Measurements from ENCODE around the gene CACNA1H.

Gene CACNA1H

DNA sequence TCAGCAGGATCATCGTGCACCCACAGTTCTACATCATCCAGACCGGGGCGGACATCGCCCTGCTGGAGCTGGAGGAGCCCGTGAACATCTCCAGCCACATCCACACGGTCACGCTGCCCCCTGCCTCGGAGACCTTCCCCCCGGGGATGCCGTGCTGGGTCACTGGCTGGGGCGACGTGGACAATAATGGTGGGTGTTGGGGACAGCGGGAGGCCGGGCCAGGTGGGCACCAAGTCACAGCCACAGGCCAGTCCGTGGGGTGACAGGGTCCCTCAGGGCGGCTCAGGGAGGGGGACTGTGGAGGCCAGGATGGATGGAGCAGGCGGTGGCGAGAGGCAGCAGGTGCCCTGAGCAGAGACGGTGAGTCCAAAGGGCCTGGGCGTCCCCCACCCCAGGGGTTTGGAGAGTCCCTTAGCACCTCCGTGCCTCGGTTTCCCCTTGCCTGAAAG lies 104.0 kb downstream of the CACNA1H start:
- DNase-seq (ENCODE audit: low read depth), result no peak
- H3K4me3 ChIP-seq (ENCODE audit: low read length), result no peak overlapping the region
- TF ChIP-seq, protein P1, sequence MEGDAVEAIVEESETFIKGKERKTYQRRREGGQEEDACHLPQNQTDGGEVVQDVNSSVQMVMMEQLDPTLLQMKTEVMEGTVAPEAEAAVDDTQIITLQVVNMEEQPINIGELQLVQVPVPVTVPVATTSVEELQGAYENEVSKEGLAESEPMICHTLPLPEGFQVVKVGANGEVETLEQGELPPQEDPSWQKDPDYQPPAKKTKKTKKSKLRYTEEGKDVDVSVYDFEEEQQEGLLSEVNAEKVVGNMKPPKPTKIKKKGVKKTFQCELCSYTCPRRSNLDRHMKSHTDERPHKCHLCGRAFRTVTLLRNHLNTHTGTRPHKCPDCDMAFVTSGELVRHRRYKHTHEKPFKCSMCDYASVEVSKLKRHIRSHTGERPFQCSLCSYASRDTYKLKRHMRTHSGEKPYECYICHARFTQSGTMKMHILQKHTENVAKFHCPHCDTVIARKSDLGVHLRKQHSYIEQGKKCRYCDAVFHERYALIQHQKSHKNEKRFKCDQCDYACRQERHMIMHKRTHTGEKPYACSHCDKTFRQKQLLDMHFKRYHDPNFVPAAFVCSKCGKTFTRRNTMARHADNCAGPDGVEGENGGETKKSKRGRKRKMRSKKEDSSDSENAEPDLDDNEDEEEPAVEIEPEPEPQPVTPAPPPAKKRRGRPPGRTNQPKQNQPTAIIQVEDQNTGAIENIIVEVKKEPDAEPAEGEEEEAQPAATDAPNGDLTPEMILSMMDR (conservative IDR thresholded peaks at IDR 0.05; ENCODE audit: low read length), result no peak

GRCh38 chr16:1257561-1258224 lies 104.8 kb downstream of the CACNA1H start:
- TF ChIP-seq, protein P1 (conservative IDR thresholded peaks at IDR 0.05; ENCODE audit: low read length), result no peak
- no peak overlapping the region for H3K4me3 ChIP-seq (ENCODE audit: low read length)
- no peak for DNase-seq (ENCODE audit: low read depth)

DNA sequence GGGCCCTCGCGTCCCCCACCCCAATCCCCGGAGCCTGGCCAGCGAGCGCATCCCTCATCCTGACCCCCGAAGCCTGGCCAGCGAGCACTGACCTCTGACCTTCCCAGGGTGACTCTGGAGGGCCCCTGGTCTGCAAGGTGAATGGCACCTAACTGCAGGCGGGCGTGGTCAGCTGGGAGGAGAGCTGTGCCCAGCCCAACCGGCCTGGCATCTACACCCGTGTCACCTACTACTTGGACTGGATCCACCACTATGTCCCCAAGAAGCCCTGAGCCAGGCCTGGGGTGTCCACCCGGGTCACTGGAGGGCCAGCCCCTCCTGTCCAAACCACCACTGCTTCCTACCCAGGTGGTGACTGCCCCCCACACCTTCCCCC lies 105.3 kb downstream of the CACNA1H start:
- H3K4me3 ChIP-seq (ENCODE audit: low read length), result no peak overlapping the region
- DNase-seq (ENCODE audit: low read depth), result no peak
- TF ChIP-seq, protein P1 (conservative IDR thresholded peaks at IDR 0.05; ENCODE audit: low read length), result no peak

DNA sequence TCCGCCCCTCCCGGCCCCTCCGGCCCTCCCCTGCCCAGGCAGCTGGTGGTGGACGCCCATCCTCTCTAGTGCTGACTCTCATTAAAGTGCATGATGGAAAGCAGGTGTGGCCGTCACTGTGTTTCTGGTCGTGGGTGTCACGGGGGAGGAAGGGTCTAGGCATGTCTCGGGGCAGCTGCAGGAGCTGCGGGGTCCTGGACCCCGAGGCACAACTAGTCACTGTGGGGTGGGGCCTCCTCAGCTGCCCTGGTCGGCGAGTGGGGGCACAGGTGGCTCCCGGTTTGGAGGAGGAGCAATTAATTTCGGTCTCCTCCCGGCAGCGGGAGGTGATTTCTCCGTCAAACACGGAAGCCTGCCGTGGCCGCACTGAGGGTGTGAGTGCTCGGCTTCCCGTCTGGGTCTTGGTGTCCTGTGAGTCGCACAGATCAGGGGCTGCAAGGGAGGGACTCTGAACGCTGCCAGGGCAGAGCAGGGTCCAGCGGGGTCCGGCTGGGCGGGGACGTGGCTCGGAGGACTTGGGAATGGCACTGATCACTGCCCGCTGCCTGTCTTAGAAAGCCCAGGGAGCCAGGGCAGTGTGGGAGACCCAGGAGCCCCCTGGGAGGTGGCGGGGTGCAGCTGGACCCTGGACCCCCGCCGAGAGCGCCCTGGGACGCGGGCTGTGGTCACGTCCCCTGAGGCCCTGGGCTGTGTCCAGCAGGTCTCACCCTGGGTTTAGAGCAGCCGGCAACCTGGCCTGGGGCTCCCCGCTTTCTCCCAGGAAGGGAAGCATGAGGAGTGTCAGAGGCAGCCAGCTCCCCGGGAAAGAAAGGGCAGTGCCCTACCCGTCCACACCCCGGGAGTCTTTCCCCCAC lies 106.2 kb downstream of the CACNA1H start:
- TF ChIP-seq, protein P1 (conservative IDR thresholded peaks at IDR 0.05; ENCODE audit: low read length), result no peak
- no peak overlapping the region for H3K4me3 ChIP-seq (ENCODE audit: low read length)
- DNase-seq (ENCODE audit: low read depth), result no peak

- TF ChIP-seq, protein P1 (conservative IDR thresholded peaks at IDR 0.05; ENCODE audit: low read length), result no peak
- DNase-seq (ENCODE audit: low read depth), result no peak
- no peak overlapping the region for H3K4me3 ChIP-seq (ENCODE audit: low read length)
Observed at GRCh38 chr16:1259760-1260068, 106.8 kb downstream of the CACNA1H start.

DNA sequence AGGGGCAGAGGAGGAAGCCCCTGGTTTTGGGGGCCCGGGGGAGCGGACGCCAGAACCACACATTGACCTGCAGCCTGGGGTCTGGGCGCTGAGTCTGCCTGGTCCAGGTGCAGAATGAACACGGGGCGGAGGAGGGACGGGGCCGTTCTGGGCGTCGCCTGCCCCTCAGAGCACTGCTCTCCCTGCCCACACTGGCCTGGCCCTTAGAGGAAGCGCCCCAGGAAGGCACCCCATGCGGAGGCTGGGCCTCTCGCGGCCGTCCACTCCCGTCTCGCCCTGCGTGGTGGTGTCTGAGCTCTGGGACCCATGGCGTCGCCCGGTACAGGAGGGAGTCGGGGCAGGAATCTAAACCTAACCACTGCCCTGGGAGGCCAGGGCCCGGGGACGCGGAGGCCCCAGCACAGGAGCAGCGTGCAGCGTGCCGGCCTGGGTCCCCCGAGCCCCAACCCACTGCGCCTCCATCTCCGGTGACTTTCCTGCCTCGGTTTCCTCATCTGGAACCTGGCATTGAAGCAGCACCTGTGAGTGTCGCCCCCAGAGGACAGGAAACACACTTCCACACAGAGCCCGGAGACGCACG lies 107.3 kb downstream of the CACNA1H start:
- DNase-seq (ENCODE audit: low read depth), result no peak
- H3K4me3 ChIP-seq (ENCODE audit: low read length), result no peak overlapping the region
- TF ChIP-seq, protein P1 (conservative IDR thresholded peaks at IDR 0.05; ENCODE audit: low read length), result no peak

Data from AG10803 (cell line).